Fibroblast of pulmonary artery (primary cell): ENCODE results near the gene TRPM4.
"Not testable (repeated sequence)": the region's sequence is repeated elsewhere in the genome, so short reads cannot be mapped to it uniquely, and the experiment has no call there.

Source experiments
- DNase-seq: peaks from one replicate; pipeline ENCODE4 v3.0.0-alpha.2; 2010; ENCODE audit warnings: low read depth
- H3K4me3 ChIP-seq: replicated peaks from 2 replicates; pipeline ENCODE4 v1.5.1; 2011; ENCODE audit warnings: low read depth, mild to moderate bottlenecking, control low read depth, low read length, moderate library complexity
- CTCF ChIP-seq: IDR thresholded peaks from 2 replicates; pipeline ENCODE4 v1.5.1; 2011; ENCODE audit warnings: mild to moderate bottlenecking, control low read depth, low read length, inconsistent platforms; ENCODE audit errors: missing control alignments

Gene TRPM4

DNA sequence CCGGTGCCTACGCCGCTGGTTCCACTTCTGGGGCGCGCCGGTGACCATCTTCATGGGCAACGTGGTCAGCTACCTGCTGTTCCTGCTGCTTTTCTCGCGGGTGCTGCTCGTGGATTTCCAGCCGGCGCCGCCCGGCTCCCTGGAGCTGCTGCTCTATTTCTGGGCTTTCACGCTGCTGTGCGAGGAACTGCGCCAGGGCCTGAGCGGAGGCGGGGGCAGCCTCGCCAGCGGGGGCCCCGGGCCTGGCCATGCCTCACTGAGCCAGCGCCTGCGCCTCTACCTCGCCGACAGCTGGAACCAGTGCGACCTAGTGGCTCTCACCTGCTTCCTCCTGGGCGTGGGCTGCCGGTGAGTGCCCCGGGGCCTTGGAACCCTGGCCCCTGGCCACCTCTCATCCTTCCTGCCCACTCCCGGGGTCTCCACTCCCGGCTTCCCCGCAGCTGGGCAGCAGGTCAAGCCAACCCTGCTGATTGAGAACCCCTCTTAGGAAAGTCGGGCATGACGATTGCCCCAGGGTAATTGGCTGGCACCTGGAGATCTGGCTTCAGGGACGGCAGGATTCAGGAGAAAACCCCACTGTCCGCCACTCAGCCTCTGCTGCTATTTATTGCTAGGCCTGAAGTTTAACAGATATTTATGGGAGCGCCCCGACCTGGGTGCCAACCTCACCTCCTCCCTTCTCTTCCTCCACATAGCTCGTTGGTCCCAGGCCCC is 39.1 kb downstream of the TRPM4 start:
- DNase-seq = no peak
- no peak for TF ChIP-seq CTCF
- H3K4me3 ChIP-seq = no peak overlapping the region

- TF ChIP-seq CTCF = no peak
- DNase-seq = no peak
- no peak overlapping the region for H3K4me3 ChIP-seq
Measured at GRCh38 chr19:49200238-49200862, 42.8 kb downstream of the TRPM4 start.

DNA sequence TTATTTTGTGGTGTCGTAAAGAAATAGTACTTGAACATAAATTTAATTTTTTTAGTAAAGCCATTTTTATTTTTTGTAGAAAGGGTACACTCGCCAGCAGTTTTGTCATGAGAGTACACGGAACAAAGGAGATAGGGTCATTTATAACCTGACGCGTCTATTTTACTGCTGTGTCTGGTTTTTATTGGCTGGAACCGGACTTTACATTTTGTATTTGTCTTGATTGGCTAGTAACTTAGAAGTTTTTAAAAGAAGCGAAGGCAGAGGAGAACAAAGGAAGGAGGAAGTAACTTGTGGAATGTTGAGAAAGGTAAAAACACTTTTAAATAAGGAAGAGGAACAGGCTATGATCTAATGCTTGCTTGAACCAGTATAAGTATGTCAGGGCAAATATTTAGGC is 43.5 kb downstream of the TRPM4 start:
- no peak overlapping the region for H3K4me3 ChIP-seq
- no peak for DNase-seq
- no peak for TF ChIP-seq CTCF

- no peak overlapping the region for H3K4me3 ChIP-seq
- no peak for TF ChIP-seq CTCF
- DNase-seq = no peak
Measured at GRCh38 chr19:49205114-49205513, 47.5 kb downstream of the TRPM4 start.

DNA sequence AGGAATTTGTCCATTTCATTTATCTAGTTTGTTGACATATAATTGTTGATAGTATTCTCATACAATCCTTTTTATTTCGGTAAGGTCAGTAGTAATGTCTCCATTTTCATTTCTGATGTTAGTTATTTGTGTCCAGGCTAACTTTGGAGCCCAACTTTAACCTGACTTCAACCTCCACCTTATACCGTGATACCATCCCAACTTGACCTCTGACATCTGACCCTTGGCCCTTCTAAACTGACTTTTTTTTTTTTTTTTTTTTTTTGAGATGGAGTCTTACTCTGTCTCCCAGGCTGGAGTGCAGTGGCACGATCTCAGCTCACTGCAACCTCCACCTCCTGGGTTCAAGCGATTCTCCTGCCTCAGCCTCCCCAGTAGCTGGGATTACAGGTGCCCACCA is 51.9 kb downstream of the TRPM4 start:
- not testable (repeated sequence) for DNase-seq, H3K4me3 ChIP-seq

- TF ChIP-seq CTCF = no peak
- H3K4me3 ChIP-seq = no peak overlapping the region
- no peak for DNase-seq
Measured at GRCh38 chr19:49210108-49210900, 52.7 kb downstream of the TRPM4 start.

DNA sequence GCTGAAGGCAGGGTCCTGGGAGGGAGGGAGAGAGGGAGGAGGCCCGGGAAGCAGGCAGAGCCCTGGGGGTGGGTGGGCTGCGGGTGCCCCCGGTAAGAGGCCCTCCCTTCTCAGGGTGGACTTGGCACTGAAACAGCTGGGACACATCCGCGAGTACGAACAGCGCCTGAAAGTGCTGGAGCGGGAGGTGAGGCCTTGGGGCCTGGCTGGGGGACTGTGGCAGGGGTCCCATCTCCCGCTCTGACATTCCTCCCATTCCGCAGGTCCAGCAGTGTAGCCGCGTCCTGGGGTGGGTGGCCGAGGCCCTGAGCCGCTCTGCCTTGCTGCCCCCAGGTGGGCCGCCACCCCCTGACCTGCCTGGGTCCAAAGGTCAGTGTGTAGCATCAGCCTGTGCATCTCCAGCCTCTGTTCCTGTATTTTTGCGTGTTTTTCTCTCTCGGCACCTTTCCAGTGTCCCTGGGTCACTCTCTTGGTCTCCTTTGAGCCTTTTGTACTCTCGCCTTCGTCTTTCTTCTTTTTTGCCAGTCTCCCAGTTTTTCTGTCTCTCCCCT is 53.4 kb downstream of the TRPM4 start:
- H3K4me3 ChIP-seq = no peak overlapping the region
- no peak for TF ChIP-seq CTCF
- no peak for DNase-seq
